GM23338 (cell line): ENCODE results near the gene KLHL4. TPM values are rescaled to one million over a fixed set of nuclear protein-coding genes. Genes with fewer than 3 reads are reported as not detected.
"Not testable (repeated sequence)": the region's sequence is repeated elsewhere in the genome, so short reads cannot be mapped to it uniquely, and the experiment has no call there.

Experiments used
- ATAC-seq: fragments of 200-7000 bp; cut with Tn5 transposase; 3 replicates; pipeline ENCODE4 v1.9.1; 2020
- DNase-seq: peaks from one replicate; pipeline ENCODE4 v3.0.0-alpha.2; 2015; ENCODE audit warnings: low spot score
- H2AFZ ChIP-seq: fragments of 200-600 bp; sonication (generic); 2 replicates; pipeline ENCODE4 v1.8.0; 2016; ENCODE audit warnings: antibody characterized with exemption, mild to moderate bottlenecking, moderate library complexity
- H3F3A ChIP-seq: fragments of 200-600 bp; sonication (generic); replicated peaks from 2 replicates; pipeline ENCODE4 v1.8.0; 2017; ENCODE audit warnings: antibody characterized with exemption, mixed run types, low read depth
- H3K27ac ChIP-seq: fragments of 200-600 bp; sonication (generic); 2 replicates; pipeline ENCODE4 v1.6.1; 2016; ENCODE audit warnings: low read depth
- H3K27me3 ChIP-seq: fragments of 200-600 bp; sonication (generic); 2 replicates; pipeline ENCODE4 v1.8.0; 2016; ENCODE audit warnings: mild to moderate bottlenecking, mixed run types, moderate library complexity; ENCODE audit not compliant: insufficient read depth
- H3K36me3 ChIP-seq: fragments of 200-600 bp; sonication (generic); 2 replicates; pipeline ENCODE4 v1.8.0; 2016; ENCODE audit warnings: mild to moderate bottlenecking; ENCODE audit not compliant: insufficient read depth
- H3K4me1 ChIP-seq: fragments of 200-600 bp; sonication (generic); 2 replicates; pipeline ENCODE4 v1.8.0; 2016; ENCODE audit warnings: mild to moderate bottlenecking, moderate library complexity; ENCODE audit not compliant: insufficient read depth
- H3K4me2 ChIP-seq: fragments of 200-600 bp; sonication (generic); 2 replicates; pipeline ENCODE4 v1.7.1; 2017; ENCODE audit warnings: mixed run types
- H3K4me3 ChIP-seq: fragments of 200-600 bp; sonication (generic); 2 replicates; pipeline ENCODE4 v1.6.1; 2016; ENCODE audit warnings: mixed run types
- H3K79me2 ChIP-seq: fragments of 200-600 bp; sonication (generic); replicated peaks from 2 replicates; pipeline ENCODE4 v1.8.0; 2017; ENCODE audit warnings: mild to moderate bottlenecking; ENCODE audit not compliant: insufficient read depth
- H3K9me2 ChIP-seq: fragments of 200-600 bp; sonication (generic); 2 replicates; pipeline ENCODE4 v1.8.0; 2017; ENCODE audit not compliant: insufficient read depth
- H4K20me1 ChIP-seq: fragments of 200-600 bp; sonication (generic); replicated peaks from 2 replicates; pipeline ENCODE4 v1.8.0; 2017; ENCODE audit warnings: mild to moderate bottlenecking; ENCODE audit not compliant: insufficient read depth
- H3K27ac Mint-ChIP-seq: 2 replicates; pipeline ENCODE4 v1.8.0; 2020; ENCODE audit warnings: inconsistent platforms, mild to moderate bottlenecking, moderate library complexity, mixed read lengths
- H3K27me3 Mint-ChIP-seq: 3 replicates; pipeline ENCODE4 v1.8.0; 2022; ENCODE audit warnings: low read depth, mild to moderate bottlenecking, moderate library complexity, mixed read lengths, inconsistent platforms; ENCODE audit not compliant: insufficient read depth, poor library complexity
- H3K36me3 Mint-ChIP-seq: 3 replicates; pipeline ENCODE4 v1.8.0; 2021; ENCODE audit warnings: low read depth, mild to moderate bottlenecking, inconsistent platforms, moderate library complexity, mixed read lengths
- H3K4me1 Mint-ChIP-seq: 3 replicates; pipeline ENCODE4 v1.8.0; 2020; ENCODE audit warnings: mild to moderate bottlenecking, inconsistent platforms, mixed read lengths
- H3K4me3 Mint-ChIP-seq: 3 replicates; pipeline ENCODE4 v1.8.0; 2021; ENCODE audit warnings: moderate library complexity, mild to moderate bottlenecking, inconsistent platforms, mixed read lengths
- H3K9me3 Mint-ChIP-seq: 3 replicates; pipeline ENCODE4 v1.8.0; 2020; ENCODE audit warnings: moderate library complexity, mild to moderate bottlenecking, inconsistent platforms, mixed read lengths
- EZH2 ChIP-seq: fragments of 200-600 bp; sonication (generic); IDR thresholded peaks from one replicate; pipeline ENCODE4 v1.8.0; 2017; ENCODE audit warnings: antibody characterized with exemption, mild to moderate bottlenecking, low read depth; ENCODE audit not compliant: unreplicated experiment
- EZH2phosphoT487 ChIP-seq: fragments of 200-600 bp; sonication (generic); IDR thresholded peaks from one replicate; pipeline ENCODE4 v1.8.1; 2018; ENCODE audit warnings: antibody characterized with exemption; ENCODE audit not compliant: unreplicated experiment
- POLR2AphosphoS5 ChIP-seq: IDR thresholded peaks from 2 replicates; pipeline ENCODE4 v1.6.1; 2016; ENCODE audit warnings: antibody characterized with exemption, low read depth
- STAT1 ChIP-seq: IDR thresholded peaks from one replicate; pipeline ENCODE4 v1.6.1; 2016; ENCODE audit warnings: antibody characterized with exemption; ENCODE audit not compliant: unreplicated experiment
- ZNF114 ChIP-seq: fragments of 250-450 bp; sonication (Bioruptor Pico); IDR thresholded peaks from 2 replicates; pipeline ENCODE4 v1.5.0; 2020; ENCODE audit warnings: mild to moderate bottlenecking, moderate library complexity
- ZNF331 ChIP-seq: fragments of 250-450 bp; sonication (Bioruptor Pico); IDR thresholded peaks from 2 replicates; pipeline ENCODE4 v1.5.0; 2020; ENCODE audit warnings: low read depth, mild to moderate bottlenecking, moderate library complexity
- polyA plus RNA-seq: library from polyadenylated mRNA; unstranded; fragments of >200 nt; fragmentation: Nextera tagmentation; extraction: Ambion mirVana; gene quantifications from 2 replicates; pipeline ENCODE4 v1.2.1, GENCODE V29; 2016
- total RNA-seq: library from RNA; depleted of rRNA; stranded (reverse); fragments of >200 nt; shearing (Covaris generic); gene quantifications from 2 replicates; pipeline ENCODE4 v1.2.3, GENCODE V29; 2014
- TF ChIP-seq, protein P1 (sequence below): IDR thresholded peaks from 2 replicates; pipeline ENCODE4 v1.6.1; 2016; ENCODE audit warnings: antibody characterized with exemption
- TF ChIP-seq, protein P2 (sequence below), 2 experiments: fragments of 200-600 bp in 1 of 2; sonication (generic) in 1 of 2; conservative IDR thresholded peaks; 2 replicates each; pipeline versions ENCODE4 v1.5.1 to v1.6.1; 2016 to 2017; ENCODE audit warnings: antibody characterized with exemption in 2 of 2, low read depth in 2 of 2, mild to moderate bottlenecking in 2 of 2, moderate library complexity in 1 of 2
- TF ChIP-seq, protein P3 (sequence below): IDR thresholded peaks from one replicate; pipeline ENCODE4 v1.6.1; 2018; ENCODE audit warnings: antibody characterized with exemption; ENCODE audit not compliant: unreplicated experiment
- TF ChIP-seq, protein P4 (sequence below): fragments of 250-450 bp; sonication (Bioruptor Pico); IDR thresholded peaks from 2 replicates; pipeline ENCODE4 v1.5.0; 2020; ENCODE audit warnings: mild to moderate bottlenecking, moderate library complexity

KLHL4 gene
- total and polyA plus RNA-seq, 2 experiments from 2014 or later, result 1.8 to 6.2 TPM

DNA sequence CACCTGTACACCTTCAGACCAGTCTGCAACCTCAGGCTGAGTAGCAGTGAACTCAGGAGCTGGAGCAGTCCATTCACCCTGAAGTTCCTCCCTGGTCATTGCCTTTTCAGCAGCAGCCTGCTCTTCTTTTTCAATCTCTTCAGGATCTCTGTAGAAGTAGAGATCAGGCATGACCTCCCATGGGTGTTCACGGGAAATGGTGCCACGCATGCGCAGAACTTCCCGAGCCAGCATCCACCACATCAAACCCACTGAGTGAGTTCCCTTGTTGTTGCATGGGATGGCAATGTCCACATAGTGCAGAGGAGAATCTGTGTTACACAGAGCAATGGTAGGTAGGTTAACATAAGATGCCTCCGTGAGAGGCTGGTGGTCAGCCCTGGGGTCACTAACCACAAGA is 185.9 kb downstream of the KLHL4 start:
- not testable (repeated sequence) for H3K27ac Mint-ChIP-seq, H3K4me2 ChIP-seq
- H3K36me3 Mint-ChIP-seq, result peaks cover 16% of the 10 kb centered on the region

DNA sequence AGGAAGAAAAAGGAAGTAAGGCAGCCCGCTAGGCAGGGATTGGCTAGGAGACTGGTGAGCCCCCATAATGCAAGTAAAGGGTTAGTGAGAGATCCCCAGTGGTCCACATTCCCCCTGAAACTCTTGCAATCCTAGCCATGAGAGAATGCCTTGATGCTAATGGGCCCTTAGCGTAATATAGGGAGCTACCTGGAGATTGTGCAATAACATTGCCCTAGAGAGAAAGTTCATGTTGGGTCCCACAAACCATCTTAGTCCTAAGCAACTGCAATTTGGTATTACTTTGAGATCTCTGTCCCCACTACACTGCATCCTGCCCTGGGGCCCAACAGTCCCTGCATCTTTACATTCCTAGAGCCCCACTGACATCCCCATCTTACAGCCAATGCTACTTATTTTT is 188.5 kb downstream of the KLHL4 start:
- Mint-ChIP-seq H3K36me3 (peaks cover 34% of the 10 kb centered on the region), H3K4me1 (peaks cover 5% of the 10 kb centered on the region), H3K4me3 (no peak overlapping the region), H3K9me3 (peaks cover 37% of the 10 kb centered on the region), H3K27ac (no peak overlapping the region), H3K27me3 (no peaks in the 10 kb centered on the region)
- no peaks in the 10 kb centered on the region for H4K20me1 ChIP-seq
- H3K9me2 ChIP-seq, result no peaks in the 10 kb centered on the region
- H3K36me3 ChIP-seq, result 0 out of 2 replicates have a peak, but pooled peaks cover 6% of the 10 kb centered on the region
- DNase-seq (no peak), ATAC-seq (no peak)
- no peak overlapping the region for H2AFZ ChIP-seq
- no peaks in the 10 kb centered on the region for H3F3A ChIP-seq
- no peak overlapping the region for H3K4me2 ChIP-seq
- 0 out of 2 replicates have a peak, but pooled peaks cover 4% of the 10 kb centered on the region for H3K4me1 ChIP-seq
- no peaks in the 10 kb centered on the region for H3K27me3 ChIP-seq
- no peaks in the 10 kb centered on the region for H3K79me2 ChIP-seq
- H3K4me3 ChIP-seq, result no peak overlapping the region
- no peak overlapping the region for H3K27ac ChIP-seq
- TF ChIP-seq STAT1 (no peak), POLR2AphosphoS5 (no peak), EZH2 (no peak), EZH2phosphoT487 (no peak), ZNF331 (CRISPR knock-in tag) (no peak), ZNF114 (CRISPR knock-in tag) (no peak)
- TF ChIP-seq, protein P1, sequence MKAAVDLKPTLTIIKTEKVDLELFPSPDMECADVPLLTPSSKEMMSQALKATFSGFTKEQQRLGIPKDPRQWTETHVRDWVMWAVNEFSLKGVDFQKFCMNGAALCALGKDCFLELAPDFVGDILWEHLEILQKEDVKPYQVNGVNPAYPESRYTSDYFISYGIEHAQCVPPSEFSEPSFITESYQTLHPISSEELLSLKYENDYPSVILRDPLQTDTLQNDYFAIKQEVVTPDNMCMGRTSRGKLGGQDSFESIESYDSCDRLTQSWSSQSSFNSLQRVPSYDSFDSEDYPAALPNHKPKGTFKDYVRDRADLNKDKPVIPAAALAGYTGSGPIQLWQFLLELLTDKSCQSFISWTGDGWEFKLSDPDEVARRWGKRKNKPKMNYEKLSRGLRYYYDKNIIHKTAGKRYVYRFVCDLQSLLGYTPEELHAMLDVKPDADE, result no peak
- TF ChIP-seq, protein P2, sequence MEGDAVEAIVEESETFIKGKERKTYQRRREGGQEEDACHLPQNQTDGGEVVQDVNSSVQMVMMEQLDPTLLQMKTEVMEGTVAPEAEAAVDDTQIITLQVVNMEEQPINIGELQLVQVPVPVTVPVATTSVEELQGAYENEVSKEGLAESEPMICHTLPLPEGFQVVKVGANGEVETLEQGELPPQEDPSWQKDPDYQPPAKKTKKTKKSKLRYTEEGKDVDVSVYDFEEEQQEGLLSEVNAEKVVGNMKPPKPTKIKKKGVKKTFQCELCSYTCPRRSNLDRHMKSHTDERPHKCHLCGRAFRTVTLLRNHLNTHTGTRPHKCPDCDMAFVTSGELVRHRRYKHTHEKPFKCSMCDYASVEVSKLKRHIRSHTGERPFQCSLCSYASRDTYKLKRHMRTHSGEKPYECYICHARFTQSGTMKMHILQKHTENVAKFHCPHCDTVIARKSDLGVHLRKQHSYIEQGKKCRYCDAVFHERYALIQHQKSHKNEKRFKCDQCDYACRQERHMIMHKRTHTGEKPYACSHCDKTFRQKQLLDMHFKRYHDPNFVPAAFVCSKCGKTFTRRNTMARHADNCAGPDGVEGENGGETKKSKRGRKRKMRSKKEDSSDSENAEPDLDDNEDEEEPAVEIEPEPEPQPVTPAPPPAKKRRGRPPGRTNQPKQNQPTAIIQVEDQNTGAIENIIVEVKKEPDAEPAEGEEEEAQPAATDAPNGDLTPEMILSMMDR (conservative IDR thresholded peaks at IDR 0.05; ENCODE audit: low read depth in 2 of 2), result no peak
- TF ChIP-seq, protein P3, sequence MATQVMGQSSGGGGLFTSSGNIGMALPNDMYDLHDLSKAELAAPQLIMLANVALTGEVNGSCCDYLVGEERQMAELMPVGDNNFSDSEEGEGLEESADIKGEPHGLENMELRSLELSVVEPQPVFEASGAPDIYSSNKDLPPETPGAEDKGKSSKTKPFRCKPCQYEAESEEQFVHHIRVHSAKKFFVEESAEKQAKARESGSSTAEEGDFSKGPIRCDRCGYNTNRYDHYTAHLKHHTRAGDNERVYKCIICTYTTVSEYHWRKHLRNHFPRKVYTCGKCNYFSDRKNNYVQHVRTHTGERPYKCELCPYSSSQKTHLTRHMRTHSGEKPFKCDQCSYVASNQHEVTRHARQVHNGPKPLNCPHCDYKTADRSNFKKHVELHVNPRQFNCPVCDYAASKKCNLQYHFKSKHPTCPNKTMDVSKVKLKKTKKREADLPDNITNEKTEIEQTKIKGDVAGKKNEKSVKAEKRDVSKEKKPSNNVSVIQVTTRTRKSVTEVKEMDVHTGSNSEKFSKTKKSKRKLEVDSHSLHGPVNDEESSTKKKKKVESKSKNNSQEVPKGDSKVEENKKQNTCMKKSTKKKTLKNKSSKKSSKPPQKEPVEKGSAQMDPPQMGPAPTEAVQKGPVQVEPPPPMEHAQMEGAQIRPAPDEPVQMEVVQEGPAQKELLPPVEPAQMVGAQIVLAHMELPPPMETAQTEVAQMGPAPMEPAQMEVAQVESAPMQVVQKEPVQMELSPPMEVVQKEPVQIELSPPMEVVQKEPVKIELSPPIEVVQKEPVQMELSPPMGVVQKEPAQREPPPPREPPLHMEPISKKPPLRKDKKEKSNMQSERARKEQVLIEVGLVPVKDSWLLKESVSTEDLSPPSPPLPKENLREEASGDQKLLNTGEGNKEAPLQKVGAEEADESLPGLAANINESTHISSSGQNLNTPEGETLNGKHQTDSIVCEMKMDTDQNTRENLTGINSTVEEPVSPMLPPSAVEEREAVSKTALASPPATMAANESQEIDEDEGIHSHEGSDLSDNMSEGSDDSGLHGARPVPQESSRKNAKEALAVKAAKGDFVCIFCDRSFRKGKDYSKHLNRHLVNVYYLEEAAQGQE, result no peak
- TF ChIP-seq, protein P4, sequence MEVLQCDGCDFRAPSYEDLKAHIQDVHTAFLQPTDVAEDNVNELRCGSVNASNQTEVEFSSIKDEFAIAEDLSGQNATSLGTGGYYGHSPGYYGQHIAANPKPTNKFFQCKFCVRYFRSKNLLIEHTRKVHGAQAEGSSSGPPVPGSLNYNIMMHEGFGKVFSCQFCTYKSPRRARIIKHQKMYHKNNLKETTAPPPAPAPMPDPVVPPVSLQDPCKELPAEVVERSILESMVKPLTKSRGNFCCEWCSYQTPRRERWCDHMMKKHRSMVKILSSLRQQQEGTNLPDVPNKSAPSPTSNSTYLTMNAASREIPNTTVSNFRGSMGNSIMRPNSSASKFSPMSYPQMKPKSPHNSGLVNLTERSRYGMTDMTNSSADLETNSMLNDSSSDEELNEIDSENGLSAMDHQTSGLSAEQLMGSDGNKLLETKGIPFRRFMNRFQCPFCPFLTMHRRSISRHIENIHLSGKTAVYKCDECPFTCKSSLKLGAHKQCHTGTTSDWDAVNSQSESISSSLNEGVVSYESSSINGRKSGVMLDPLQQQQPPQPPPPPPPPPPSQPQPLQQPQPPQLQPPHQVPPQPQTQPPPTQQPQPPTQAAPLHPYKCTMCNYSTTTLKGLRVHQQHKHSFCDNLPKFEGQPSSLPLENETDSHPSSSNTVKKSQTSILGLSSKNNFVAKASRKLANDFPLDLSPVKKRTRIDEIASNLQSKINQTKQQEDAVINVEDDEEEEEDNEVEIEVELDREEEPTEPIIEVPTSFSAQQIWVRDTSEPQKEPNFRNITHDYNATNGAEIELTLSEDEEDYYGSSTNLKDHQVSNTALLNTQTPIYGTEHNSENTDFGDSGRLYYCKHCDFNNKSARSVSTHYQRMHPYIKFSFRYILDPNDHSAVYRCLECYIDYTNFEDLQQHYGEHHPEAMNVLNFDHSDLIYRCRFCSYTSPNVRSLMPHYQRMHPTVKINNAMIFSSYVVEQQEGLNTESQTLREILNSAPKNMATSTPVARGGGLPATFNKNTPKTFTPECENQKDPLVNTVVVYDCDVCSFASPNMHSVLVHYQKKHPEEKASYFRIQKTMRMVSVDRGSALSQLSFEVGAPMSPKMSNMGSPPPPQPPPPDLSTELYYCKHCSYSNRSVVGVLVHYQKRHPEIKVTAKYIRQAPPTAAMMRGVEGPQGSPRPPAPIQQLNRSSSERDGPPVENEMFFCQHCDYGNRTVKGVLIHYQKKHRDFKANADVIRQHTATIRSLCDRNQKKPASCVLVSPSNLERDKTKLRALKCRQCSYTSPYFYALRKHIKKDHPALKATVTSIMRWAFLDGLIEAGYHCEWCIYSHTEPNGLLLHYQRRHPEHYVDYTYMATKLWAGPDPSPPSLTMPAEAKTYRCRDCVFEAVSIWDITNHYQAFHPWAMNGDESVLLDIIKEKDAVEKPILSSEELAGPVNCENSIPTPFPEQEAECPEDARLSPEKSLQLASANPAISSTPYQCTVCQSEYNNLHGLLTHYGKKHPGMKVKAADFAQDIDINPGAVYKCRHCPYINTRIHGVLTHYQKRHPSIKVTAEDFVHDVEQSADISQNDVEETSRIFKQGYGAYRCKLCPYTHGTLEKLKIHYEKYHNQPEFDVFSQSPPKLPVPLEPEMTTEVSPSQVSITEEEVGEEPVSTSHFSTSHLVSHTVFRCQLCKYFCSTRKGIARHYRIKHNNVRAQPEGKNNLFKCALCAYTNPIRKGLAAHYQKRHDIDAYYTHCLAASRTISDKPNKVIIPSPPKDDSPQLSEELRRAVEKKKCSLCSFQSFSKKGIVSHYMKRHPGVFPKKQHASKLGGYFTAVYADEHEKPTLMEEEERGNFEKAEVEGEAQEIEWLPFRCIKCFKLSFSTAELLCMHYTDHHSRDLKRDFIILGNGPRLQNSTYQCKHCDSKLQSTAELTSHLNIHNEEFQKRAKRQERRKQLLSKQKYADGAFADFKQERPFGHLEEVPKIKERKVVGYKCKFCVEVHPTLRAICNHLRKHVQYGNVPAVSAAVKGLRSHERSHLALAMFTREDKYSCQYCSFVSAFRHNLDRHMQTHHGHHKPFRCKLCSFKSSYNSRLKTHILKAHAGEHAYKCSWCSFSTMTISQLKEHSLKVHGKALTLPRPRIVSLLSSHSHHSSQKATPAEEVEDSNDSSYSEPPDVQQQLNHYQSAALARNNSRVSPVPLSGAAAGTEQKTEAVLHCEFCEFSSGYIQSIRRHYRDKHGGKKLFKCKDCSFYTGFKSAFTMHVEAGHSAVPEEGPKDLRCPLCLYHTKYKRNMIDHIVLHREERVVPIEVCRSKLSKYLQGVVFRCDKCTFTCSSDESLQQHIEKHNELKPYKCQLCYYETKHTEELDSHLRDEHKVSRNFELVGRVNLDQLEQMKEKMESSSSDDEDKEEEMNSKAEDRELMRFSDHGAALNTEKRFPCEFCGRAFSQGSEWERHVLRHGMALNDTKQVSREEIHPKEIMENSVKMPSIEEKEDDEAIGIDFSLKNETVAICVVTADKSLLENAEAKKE (CRISPR knock-in tag), result no peak

More for the DNA sequence above, 185.9 kb downstream of the KLHL4 start:
- not testable (repeated sequence) for H3K4me1 Mint-ChIP-seq, H3K9me2 ChIP-seq, DNase-seq, H3K27me3 Mint-ChIP-seq, H3K4me1 ChIP-seq, H3K27ac ChIP-seq, H3K27me3 ChIP-seq, H4K20me1 ChIP-seq, H3K4me3 Mint-ChIP-seq, H2AFZ ChIP-seq, H3K79me2 ChIP-seq, H3K36me3 ChIP-seq, ATAC-seq, H3K4me3 ChIP-seq, H3F3A ChIP-seq
- peaks cover 17% of the 10 kb centered on the region for H3K9me3 Mint-ChIP-seq
